ENCODE measurements around the gene TNNT3.

DNA sequence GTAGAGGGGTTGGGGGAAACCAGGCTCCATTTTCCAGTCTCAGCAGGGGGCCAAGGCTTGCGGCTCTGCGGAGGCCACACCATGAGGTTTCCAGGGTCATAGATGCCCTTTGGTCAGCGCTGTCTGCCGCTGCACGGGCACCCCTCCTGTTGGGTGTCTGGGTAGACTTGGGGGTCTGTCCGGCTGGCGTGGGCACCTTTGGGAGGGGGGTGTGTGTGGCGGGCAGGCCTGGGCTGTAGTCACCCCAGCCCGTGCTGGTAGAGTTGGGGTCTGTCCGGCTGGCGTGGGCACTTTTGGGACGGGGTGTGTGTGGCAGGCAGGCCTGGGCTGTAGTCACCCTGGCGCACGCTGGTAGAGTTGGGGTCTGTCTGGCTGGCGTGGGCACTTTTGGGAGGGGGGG, 48.0 kb upstream of the TNNT3 start:
- TF ChIP-seq CTCF (conservative IDR thresholded peaks at IDR 0.05; ENCODE audit: low read depth, low read length), result no peak
- no peak for TF ChIP-seq EZH2 (IDR thresholded peaks at IDR 0.05; ENCODE audit: borderline replicate concordance, low read depth, low read length, poor library complexity, severe bottlenecking)

Data from A673 (cell line).